ENCODE results near the gene PTPRD. TPM values are rescaled to one million over a fixed set of nuclear protein-coding genes. Genes with fewer than 3 reads are reported as not detected.

Gene PTPRD
- total RNA-seq, 1 experiment from 2014 or later, result 32.5 TPM

DNA sequence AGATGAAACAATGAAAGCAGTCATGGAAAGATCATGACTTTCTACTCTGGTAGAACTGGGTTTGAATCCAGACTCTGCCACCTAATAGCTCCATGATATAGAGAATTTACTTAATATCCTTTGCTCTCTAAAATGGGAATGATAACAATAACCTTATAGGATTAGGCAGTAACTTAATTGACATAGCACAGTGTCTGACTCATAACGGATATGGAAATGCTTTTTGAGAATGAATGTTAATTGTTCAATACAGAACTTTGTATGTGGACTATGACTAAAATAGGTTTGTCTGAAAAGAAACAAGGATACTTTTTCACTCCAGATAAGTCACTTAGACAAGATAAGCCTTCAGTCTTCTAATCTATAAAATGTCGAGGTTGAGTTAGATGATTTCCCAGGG is 330.7 kb downstream of the PTPRD start:
- Histone ChIP-seq H4K20me1 (ENCODE audit: control insufficient read depth, insufficient read depth, insufficient read length) (no peaks in the 10 kb centered on the region), H3T11ph (ENCODE audit: low read length) (no peak overlapping the region), H4K5ac (ENCODE audit: insufficient read length, low read depth, low read length) (no peak overlapping the region), H4K8ac (replicated peaks; ENCODE audit: insufficient read length, low read depth, low read length) (no peak overlapping the region), H2BK15ac (ENCODE audit: low read depth, low read length) (no peak overlapping the region), H3K79me1 (ENCODE audit: insufficient read depth, low read depth, low read length, poor library complexity, severe bottlenecking) (no peaks in the 10 kb centered on the region), H4K91ac (ENCODE audit: insufficient read length, low read depth, low read length) (no peak overlapping the region), H2BK12ac (ENCODE audit: insufficient read length, low read depth, low read length) (no peak overlapping the region), H2BK5ac (ENCODE audit: insufficient read length, low read length) (no peak overlapping the region), H3K14ac (ENCODE audit: insufficient read depth, low read length) (no peak overlapping the region), H2BK120ac (ENCODE audit: low read depth, low read length, poor library complexity, severe bottlenecking) (no peak overlapping the region), H3K79me2 (ENCODE audit: insufficient read depth, low read length) (no peaks in the 10 kb centered on the region), H3K23me2 (ENCODE audit: insufficient read length, low read depth, low read length, poor library complexity, severe bottlenecking) (no peaks in the 10 kb centered on the region), H3K9ac (ENCODE audit: extremely low read depth, insufficient read length, low read length) (no peak overlapping the region), H3K23ac (ENCODE audit: insufficient read length, low read depth, low read length) (no peak overlapping the region), H3K18ac (ENCODE audit: insufficient read length, low read depth, low read length) (no peak overlapping the region), H2AFZ (ENCODE audit: low read length) (no peak overlapping the region), H3K27ac (ENCODE audit: insufficient read length, low read depth, low read length) (no peak overlapping the region), H3K27me3 (ENCODE audit: insufficient read depth, low read length) (no peaks in the 10 kb centered on the region), H3K56ac (ENCODE audit: insufficient read length, low read depth, low read length) (no peak overlapping the region), H3K4me2 (ENCODE audit: insufficient read depth, insufficient read length, low read length) (no peak overlapping the region), H3K4ac (ENCODE audit: low read depth, low read length) (no peak overlapping the region), H2BK20ac (ENCODE audit: low read depth, low read length, poor library complexity, severe bottlenecking) (no peak overlapping the region), H3K9me3 (ENCODE audit: control insufficient read depth, low read depth, low read length) (no peaks in the 10 kb centered on the region), H3K4me1 (ENCODE audit: insufficient read depth, low read length) (no peaks in the 10 kb centered on the region), H2AK5ac (ENCODE audit: insufficient read length, low read length) (no peak overlapping the region)
- no peak for DNase-seq
- no peaks in the 10 kb centered on the region; the same call in 1 of the 2 replicates for H3K27me3 Mint-ChIP-seq (ENCODE audit: low read depth)
- WGBS (ENCODE audit: extremely low coverage, insufficient read length, low lambda C conversion rate), result no CpG with 5 or more reads among the region's 2 CpGs
- TF ChIP-seq, protein P1, sequence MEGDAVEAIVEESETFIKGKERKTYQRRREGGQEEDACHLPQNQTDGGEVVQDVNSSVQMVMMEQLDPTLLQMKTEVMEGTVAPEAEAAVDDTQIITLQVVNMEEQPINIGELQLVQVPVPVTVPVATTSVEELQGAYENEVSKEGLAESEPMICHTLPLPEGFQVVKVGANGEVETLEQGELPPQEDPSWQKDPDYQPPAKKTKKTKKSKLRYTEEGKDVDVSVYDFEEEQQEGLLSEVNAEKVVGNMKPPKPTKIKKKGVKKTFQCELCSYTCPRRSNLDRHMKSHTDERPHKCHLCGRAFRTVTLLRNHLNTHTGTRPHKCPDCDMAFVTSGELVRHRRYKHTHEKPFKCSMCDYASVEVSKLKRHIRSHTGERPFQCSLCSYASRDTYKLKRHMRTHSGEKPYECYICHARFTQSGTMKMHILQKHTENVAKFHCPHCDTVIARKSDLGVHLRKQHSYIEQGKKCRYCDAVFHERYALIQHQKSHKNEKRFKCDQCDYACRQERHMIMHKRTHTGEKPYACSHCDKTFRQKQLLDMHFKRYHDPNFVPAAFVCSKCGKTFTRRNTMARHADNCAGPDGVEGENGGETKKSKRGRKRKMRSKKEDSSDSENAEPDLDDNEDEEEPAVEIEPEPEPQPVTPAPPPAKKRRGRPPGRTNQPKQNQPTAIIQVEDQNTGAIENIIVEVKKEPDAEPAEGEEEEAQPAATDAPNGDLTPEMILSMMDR (conservative IDR thresholded peaks at IDR 0.05), result no peak
- H3K27ac Mint-ChIP-seq, result no peak overlapping the region
- no peaks in the 10 kb centered on the region for H3K36me3 Mint-ChIP-seq (ENCODE audit: insufficient read depth in 1 of 3, low read depth in 3 of 3)
- H3K4me1 Mint-ChIP-seq, result no peaks in the 10 kb centered on the region
- no peak overlapping the region for H3K4me3 Mint-ChIP-seq
- H3K9me3 Mint-ChIP-seq, result no peaks in the 10 kb centered on the region

All from H9 (cell line).